Cerebellar cortex (tissue), 1 donor: Measurements from ENCODE around the gene THEMIS.
"Not testable (repeated sequence)": the region's sequence is repeated elsewhere in the genome, so short reads cannot be mapped to it uniquely, and the experiment has no call there.

Source experiments
- DNase-seq: peaks from one replicate; pipeline ENCODE4 v3.0.0-alpha.2; 2015; ENCODE audit warnings: low spot score

The THEMIS gene

GRCh38 chr6:127912914-127913313 is 12.1 kb upstream of the THEMIS start:
- no peak for DNase-seq

- DNase-seq: no peak
Observed at GRCh38 chr6:127907960-127908640, 7.2 kb upstream of the THEMIS start.

- DNase-seq: no peak
Observed at GRCh38 chr6:127904160-127904559, 3.3 kb upstream of the THEMIS start.

- DNase-seq: no peak
Observed at GRCh38 chr6:127902933-127903332, 2.1 kb upstream of the THEMIS start.

GRCh38 chr6:127897484-127897883 is 3.4 kb downstream of the THEMIS start:
- DNase-seq: no peak

- no peak for DNase-seq
Observed at GRCh38 chr6:127894051-127894450, 6.8 kb downstream of the THEMIS start.

- DNase-seq: no peak
Observed at GRCh38 chr6:127893541-127893940, 7.3 kb downstream of the THEMIS start.

- DNase-seq: no peak
Observed at GRCh38 chr6:127891731-127892326, 9.0 kb downstream of the THEMIS start.

- DNase-seq: no peak
Observed at GRCh38 chr6:127886603-127887002, 14.3 kb downstream of the THEMIS start.

- DNase-seq: no peak
Observed at GRCh38 chr6:127884134-127884533, 16.7 kb downstream of the THEMIS start.

GRCh38 chr6:127881949-127882348 is 18.9 kb downstream of the THEMIS start:
- DNase-seq: not testable (repeated sequence)

GRCh38 chr6:127880429-127880828 is 20.4 kb downstream of the THEMIS start:
- no peak for DNase-seq

GRCh38 chr6:127879685-127880084 is 21.2 kb downstream of the THEMIS start:
- no peak for DNase-seq

- DNase-seq: no peak
Observed at GRCh38 chr6:127878115-127878514, 22.7 kb downstream of the THEMIS start.

- no peak for DNase-seq
Observed at GRCh38 chr6:127877231-127877630, 23.6 kb downstream of the THEMIS start.

- no peak for DNase-seq
Observed at GRCh38 chr6:127869772-127870404, 31.0 kb downstream of the THEMIS start.

GRCh38 chr6:127869183-127869582 is 31.7 kb downstream of the THEMIS start:
- DNase-seq: no peak

GRCh38 chr6:127868338-127868737 is 32.5 kb downstream of the THEMIS start:
- DNase-seq: no peak

GRCh38 chr6:127866766-127867165 is 34.1 kb downstream of the THEMIS start:
- DNase-seq: no peak

GRCh38 chr6:127865108-127865507 is 35.8 kb downstream of the THEMIS start:
- DNase-seq: no peak

- DNase-seq: no peak
Observed at GRCh38 chr6:127864701-127865100, 36.2 kb downstream of the THEMIS start.

GRCh38 chr6:127860723-127861122 is 40.1 kb downstream of the THEMIS start:
- DNase-seq: no peak

GRCh38 chr6:127859956-127860355 is 40.9 kb downstream of the THEMIS start:
- no peak for DNase-seq
